Measurements from ENCODE around the gene ARMCX5.

Gene ARMCX5

GRCh38 chrX:102599084-102599950 is at the start of gene ARMCX5:
Gene ARMCX5, plus strand, starts transcription at chrX:102599515. Its CDS starts 2,627 bp downstream, at chrX:102602142.
- Mint-ChIP-seq H3K27me3 (no peaks in the 10 kb centered on the region), H3K4me3 (peak within 1 kb of the TSS; percentile 99 to 100), H3K4me1 (peaks cover 17% of the 10 kb centered on the region), H3K27ac (peak within 1 kb of the TSS; percentile 99), H3K9me3 (no peaks in the 10 kb centered on the region)
- peak; percentile 50 to 67 for DNase-seq
- peak; percentile 95 for ATAC-seq

- Mint-ChIP-seq H3K4me1 (no peaks in the 10 kb centered on the region), H3K27me3 (no peaks in the 10 kb centered on the region), H3K9me3 (no peaks in the 10 kb centered on the region), H3K27ac (no peak overlapping the region), H3K4me3 (no peak overlapping the region)
- DNase-seq (no peak), ATAC-seq (no peak)
These were observed 40.7 kb upstream of the ARMCX5 start for GRCh38 chrX:102558607-102559006.

- Mint-ChIP-seq H3K27ac (no peak overlapping the region), H3K27me3 (no peaks in the 10 kb centered on the region), H3K4me3 (no peak overlapping the region), H3K9me3 (no peaks in the 10 kb centered on the region), H3K4me1 (no peaks in the 10 kb centered on the region)
- DNase-seq (no peak), ATAC-seq (peak; percentile 40)
These were observed 38.8 kb upstream of the ARMCX5 start for GRCh38 chrX:102560423-102561068.

- Mint-ChIP-seq H3K27ac (no peak overlapping the region), H3K4me3 (no peak overlapping the region), H3K4me1 (no peaks in the 10 kb centered on the region), H3K27me3 (no peaks in the 10 kb centered on the region), H3K9me3 (no peaks in the 10 kb centered on the region)
- no peak for DNase-seq
- ATAC-seq: no peak
These were observed 18.4 kb upstream of the ARMCX5 start for GRCh38 chrX:102580891-102581290.

- peak; percentile 37 for ATAC-seq
- H3K27me3 Mint-ChIP-seq: no peaks in the 10 kb centered on the region
- H3K4me3 Mint-ChIP-seq: no peak overlapping the region
These were observed 5.9 kb upstream of the ARMCX5 start for GRCh38 chrX:102593367-102593766.

GRCh38 chrX:102599951-102600579 is 750 bp downstream of the ARMCX5 start:
- Mint-ChIP-seq H3K27me3 (no peaks in the 10 kb centered on the region), H3K4me1 (peaks cover 17% of the 10 kb centered on the region), H3K27ac (peak overlapping the region; percentile 99), H3K9me3 (no peaks in the 10 kb centered on the region), H3K4me3 (peak overlapping the region; percentile 99 to 100)
- DNase-seq (no peak), ATAC-seq (no peak)

More at GRCh38 chrX:102593367-102593766, 5.9 kb upstream of the ARMCX5 start:
- no peaks in the 10 kb centered on the region for H3K9me3 Mint-ChIP-seq
- H3K27ac Mint-ChIP-seq: no peak overlapping the region
- no peaks in the 10 kb centered on the region for H3K4me1 Mint-ChIP-seq
- no peak for DNase-seq

GRCh38 chrX:102604327-102604726 is 5.0 kb downstream of the ARMCX5 start:
- no peaks in the 10 kb centered on the region for H3K27me3 Mint-ChIP-seq
- H3K9me3 Mint-ChIP-seq: no peaks in the 10 kb centered on the region
- ATAC-seq: no peak
- H3K4me3 Mint-ChIP-seq: no peak overlapping the region
- H3K27ac Mint-ChIP-seq: no peak overlapping the region
- peaks cover 17% of the 10 kb centered on the region for H3K4me1 Mint-ChIP-seq
- DNase-seq: no peak

GRCh38 chrX:102606115-102606514 is 6.8 kb downstream of the ARMCX5 start:
- DNase-seq (no peak), ATAC-seq (no peak)
- Mint-ChIP-seq H3K27me3 (no peaks in the 10 kb centered on the region), H3K4me3 (no peak overlapping the region), H3K9me3 (no peaks in the 10 kb centered on the region), H3K4me1 (peaks cover 14% of the 10 kb centered on the region), H3K27ac (no peak overlapping the region)

- no peaks in the 10 kb centered on the region for H3K27me3 Mint-ChIP-seq
- ATAC-seq (no peak), DNase-seq (no peak)
- H3K4me1 Mint-ChIP-seq: peaks cover 11% of the 10 kb centered on the region
- no peak overlapping the region for H3K4me3 Mint-ChIP-seq
- no peak overlapping the region for H3K27ac Mint-ChIP-seq
- no peaks in the 10 kb centered on the region for H3K9me3 Mint-ChIP-seq
These were observed 11.6 kb downstream of the ARMCX5 start for GRCh38 chrX:102610905-102611304.

- Mint-ChIP-seq H3K4me3 (peak overlapping the region; percentile 47 to 53), H3K4me1 (peaks cover 14% of the 10 kb centered on the region), H3K27ac (peak overlapping the region; percentile 19 to 25), H3K27me3 (no peaks in the 10 kb centered on the region), H3K9me3 (peaks cover 8 to 10% of the 10 kb centered on the region in 2 donors)
- ATAC-seq (peak; percentile 53), DNase-seq (no peak)
These were observed 24.8 kb downstream of the ARMCX5 start for GRCh38 chrX:102624105-102624504.

GRCh38 chrX:102627640-102628039 is 28.3 kb downstream of the ARMCX5 start:
- DNase-seq: peak in 1 of 2 donors; percentile 15
- Mint-ChIP-seq H3K27me3 (no peaks in the 10 kb centered on the region), H3K27ac (no peak overlapping the region), H3K9me3 (no peaks in the 10 kb centered on the region), H3K4me1 (peaks cover 14% of the 10 kb centered on the region), H3K4me3 (no peak overlapping the region)
- ATAC-seq: peak; percentile 62

GRCh38 chrX:102637561-102637960 is 38.2 kb downstream of the ARMCX5 start:
- Mint-ChIP-seq H3K4me3 (no peak overlapping the region), H3K9me3 (peaks cover 8 to 16% of the 10 kb centered on the region in 2 donors), H3K27me3 (no peaks in the 10 kb centered on the region), H3K4me1 (no peaks in the 10 kb centered on the region), H3K27ac (peak overlapping the region in 1 of 2 donors; percentile 33)
- ATAC-seq: no peak
- DNase-seq: no peak

GRCh38 chrX:102650903-102651241 is 51.6 kb downstream of the ARMCX5 start:
- Mint-ChIP-seq H3K4me3 (peak overlapping the region; percentile 94 to 99), H3K27ac (no peak overlapping the region), H3K4me1 (peaks cover 15% of the 10 kb centered on the region), H3K9me3 (peaks cover 0 to 8% of the 10 kb centered on the region in 2 donors), H3K27me3 (no peaks in the 10 kb centered on the region)
- ATAC-seq (peak; percentile 35), DNase-seq (no peak)

- peaks cover 15% of the 10 kb centered on the region for H3K4me1 Mint-ChIP-seq
- peak; percentile 29 to 45 for DNase-seq
- no peaks in the 10 kb centered on the region for H3K27me3 Mint-ChIP-seq
- H3K27ac Mint-ChIP-seq: peak within 1 kb of the TSS; percentile 95 to 97
- peaks cover 0 to 11% of the 10 kb centered on the region in 2 donors for H3K9me3 Mint-ChIP-seq
- peak within 1 kb of the TSS; percentile 94 to 99 for H3K4me3 Mint-ChIP-seq
- peak; percentile 60 for ATAC-seq
These were observed 52.1 kb downstream of the ARMCX5 start, which contains the start of gene GPRASP1 for GRCh38 chrX:102651242-102652011. Gene GPRASP1, plus strand, starts transcription at chrX:102651483. Its CDS starts 2,431 bp downstream, at chrX:102653914.
